AML-193 (cell line): ENCODE measurements around the gene AFF3.
"Not testable (repeated sequence)": the region's sequence is repeated elsewhere in the genome, so short reads cannot be mapped to it uniquely, and the experiment has no call there.

Experiments used
- DNase-seq, 2 experiments: peaks; one replicate each; lab custom pipeline; 2025; lab: John Stamatoyannopoulos, UW

Gene AFF3

DNA sequence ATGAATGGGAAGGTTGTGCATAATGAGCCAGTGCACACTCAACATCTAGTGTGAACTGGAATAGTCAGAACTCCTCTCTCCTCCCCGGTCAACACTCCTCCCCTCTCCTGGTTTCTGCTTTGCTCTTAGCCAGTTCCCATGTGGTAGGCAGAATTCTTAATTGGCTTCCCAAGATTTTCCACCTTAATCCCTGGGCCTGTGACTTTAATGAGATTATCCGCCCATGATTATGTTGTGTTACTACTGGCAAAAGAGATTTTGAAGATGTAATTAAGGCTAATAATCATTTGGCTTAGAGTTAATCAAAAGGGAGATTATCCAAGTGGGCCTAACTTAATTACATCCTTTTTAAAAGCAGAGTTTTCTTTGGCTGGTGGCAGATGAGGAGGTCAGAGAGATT, 618.3 kb downstream of the AFF3 start:
- no peak for DNase-seq

DNA sequence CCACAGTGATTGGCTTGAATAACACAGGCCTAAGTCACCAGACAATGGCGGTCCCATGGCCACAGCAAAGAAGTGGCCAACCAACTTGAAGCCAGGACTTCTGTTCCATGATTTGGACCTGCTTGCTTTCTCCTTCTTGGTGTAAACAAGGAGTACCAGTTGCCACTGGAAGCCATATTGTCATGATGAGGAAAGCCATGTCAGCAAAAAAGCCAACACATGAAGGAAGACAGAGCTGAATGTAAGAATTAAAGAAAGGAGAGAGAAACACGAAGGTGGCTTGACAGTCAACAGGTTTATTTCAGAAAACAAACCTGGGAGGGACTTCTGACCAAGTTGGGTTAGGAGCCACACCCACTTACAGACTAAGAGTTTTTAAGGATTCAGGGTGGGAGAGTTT, 620.2 kb downstream of the AFF3 start:
- DNase-seq: no peak

DNA sequence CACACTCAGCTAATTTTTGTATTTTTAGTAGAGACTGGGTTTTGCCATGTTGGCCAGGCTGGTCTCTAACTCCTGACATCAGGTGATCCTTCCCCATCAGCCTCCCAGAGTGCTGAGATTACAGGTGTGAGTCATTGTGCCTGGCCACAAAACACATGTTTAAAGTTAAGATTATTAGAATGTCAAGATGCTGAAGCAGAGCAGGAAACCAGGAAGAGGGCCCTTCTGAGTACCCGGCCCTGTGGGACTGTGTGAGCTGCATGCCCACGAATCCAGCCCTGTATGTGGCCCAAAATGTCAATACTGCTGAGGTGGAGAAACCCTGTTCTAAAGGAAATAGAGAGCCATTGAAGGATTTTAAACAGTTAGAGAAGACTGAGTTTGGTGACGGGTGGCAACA, 621.6 kb downstream of the AFF3 start:
- no peak for DNase-seq

DNA sequence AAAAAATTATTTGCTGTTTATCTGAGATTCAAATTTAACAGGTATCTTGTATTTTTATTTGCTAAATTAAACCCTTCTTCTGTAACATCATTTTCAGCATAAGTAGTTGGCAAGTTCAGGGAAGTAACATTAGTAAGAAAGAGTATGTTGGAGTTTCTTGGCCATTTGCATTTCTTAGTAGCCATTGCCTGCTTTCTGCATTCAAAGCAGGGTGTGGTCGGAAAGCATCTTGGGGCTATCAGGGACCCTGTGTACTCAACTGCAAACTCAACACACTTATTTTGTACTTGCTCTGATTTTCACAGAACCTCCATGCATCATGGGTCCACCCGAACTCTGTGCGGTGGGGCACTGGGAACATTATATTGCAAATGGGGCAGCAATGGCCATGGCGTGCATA, 622.2 kb downstream of the AFF3 start:
- no peak for DNase-seq

DNA sequence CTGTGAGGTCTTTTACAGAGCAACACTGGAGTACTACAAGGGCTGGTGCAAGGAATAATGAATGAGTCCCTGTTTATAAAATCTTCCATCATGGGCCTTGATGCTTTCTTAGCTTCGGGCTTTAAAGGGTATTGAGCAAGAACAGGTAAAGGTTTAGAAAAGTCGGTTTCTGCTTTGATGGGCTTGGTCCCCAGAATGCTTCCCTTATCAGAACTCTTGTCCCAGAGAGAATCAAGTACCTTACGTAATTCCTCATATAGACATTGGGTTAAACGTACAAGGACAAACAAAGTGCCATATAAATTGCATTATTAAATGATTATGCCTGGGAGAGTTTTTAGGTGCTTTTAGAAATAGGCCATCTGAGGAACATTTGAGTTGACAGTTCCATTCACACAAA, 628.0 kb downstream of the AFF3 start:
- no peak for DNase-seq

DNA sequence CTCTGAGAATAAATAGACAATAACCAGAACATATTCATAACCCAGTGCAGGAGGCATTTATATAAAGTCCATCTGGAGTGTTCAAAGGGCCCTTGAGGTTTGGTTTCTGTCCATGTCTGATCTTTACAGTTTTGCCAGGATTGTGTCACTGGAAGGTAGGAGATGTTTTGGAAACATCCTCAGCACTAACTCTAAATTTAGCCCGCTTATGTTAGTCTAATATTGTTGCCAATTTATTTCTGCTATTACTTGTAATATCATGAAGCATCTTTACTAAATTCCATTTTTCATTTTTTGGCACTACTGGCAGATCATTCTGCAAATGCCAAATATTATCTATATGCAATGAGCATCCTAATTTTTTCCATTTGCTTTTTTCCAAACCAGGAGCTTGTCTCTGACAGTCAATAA, 630.2 kb downstream of the AFF3 start:
- no peak for DNase-seq

DNA sequence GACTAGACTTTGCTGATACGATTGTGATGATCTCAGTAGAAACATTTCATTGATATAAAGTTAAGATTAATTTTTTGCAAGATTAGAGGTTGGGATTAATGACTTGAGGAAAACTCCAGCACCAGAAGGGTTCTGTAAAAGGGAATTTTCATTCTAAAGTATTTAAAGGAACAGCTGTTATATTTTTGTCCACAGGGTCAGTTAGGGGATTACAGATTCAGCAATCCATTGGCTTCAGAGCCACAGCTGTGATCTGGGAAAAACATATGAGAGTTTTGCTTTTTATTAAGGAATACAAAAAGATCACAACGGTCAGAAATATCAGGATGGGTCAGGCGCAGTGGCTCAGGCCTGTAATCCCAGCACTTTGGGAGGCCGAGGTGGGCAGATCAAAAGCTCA, 633.0 kb downstream of the AFF3 start:
- no peak for DNase-seq

DNA sequence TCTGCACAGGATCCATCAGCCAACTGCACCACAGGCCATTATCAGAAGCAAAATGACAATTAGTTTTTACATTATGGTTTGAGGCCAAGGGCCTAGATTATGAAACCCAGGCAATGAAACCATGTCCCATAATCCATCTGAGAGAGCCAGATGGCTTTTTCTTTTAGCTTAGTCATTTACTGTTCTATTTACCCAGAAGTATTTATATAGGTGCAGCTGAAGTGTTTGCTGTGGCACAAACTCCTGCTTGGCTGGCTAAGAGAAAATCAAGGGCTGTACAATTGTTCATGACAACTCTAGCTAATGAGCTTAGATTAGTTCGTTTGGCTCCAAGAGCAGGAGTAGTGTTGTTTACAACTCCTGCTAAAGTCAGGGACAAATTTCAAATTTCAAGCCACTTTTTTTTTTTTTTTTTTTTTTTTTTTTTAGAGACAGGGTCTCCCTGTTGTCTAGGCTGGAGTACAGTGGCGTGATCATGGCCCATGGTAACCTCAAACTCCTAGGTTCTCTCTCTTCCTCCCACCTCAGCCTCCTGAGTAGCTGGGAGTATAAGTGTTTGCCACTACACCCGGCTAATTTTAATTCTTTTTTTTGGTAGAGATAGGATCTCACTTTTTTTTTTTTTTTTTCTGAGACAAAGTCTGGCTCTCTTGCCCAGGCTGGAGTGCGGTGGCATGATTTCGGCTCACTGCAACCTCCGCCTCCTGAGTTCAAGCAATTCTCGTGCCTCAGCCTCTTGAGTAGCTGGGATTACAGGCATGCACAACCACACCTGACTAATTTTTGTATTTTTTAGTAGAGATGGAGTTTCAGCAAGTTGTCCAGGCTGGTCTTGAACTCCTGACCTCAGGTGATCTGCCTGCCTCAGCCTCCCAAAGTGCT, 634.2 kb downstream of the AFF3 start:
- no peak for DNase-seq

DNA sequence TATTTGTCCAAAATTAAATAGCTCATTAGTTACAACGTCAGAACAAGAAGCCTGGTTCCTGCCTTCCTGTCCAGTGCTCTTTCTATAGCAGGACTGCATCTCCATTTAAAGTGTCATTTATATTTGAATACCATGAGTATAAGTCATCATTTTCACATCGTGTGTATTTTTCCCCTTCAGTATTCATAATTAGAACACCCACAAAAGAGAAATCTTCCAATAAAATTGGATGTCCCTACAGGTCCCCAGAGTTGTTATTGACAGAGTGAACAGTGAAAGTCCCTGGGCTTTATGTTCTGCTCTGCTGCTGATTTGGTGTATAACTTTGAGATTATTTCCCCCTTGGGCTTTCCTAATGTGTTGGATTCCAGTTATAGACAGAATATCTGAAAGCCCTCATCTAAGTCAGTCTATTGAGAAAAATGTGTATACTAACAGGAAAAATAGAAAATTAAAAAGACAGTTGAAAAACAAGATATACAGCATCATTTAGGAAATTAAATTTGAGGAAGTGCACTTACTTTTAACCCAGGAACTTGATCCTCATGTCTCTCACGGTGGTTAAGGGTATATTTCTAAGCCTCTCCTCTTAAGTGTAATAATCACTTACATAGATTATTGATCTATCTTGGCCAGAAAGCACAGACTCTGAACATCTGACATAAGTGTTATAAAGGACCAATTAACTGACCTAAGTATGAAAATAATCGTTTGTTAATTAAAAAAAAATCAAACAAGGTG, 637.4 kb downstream of the AFF3 start:
- no peak for DNase-seq

DNA sequence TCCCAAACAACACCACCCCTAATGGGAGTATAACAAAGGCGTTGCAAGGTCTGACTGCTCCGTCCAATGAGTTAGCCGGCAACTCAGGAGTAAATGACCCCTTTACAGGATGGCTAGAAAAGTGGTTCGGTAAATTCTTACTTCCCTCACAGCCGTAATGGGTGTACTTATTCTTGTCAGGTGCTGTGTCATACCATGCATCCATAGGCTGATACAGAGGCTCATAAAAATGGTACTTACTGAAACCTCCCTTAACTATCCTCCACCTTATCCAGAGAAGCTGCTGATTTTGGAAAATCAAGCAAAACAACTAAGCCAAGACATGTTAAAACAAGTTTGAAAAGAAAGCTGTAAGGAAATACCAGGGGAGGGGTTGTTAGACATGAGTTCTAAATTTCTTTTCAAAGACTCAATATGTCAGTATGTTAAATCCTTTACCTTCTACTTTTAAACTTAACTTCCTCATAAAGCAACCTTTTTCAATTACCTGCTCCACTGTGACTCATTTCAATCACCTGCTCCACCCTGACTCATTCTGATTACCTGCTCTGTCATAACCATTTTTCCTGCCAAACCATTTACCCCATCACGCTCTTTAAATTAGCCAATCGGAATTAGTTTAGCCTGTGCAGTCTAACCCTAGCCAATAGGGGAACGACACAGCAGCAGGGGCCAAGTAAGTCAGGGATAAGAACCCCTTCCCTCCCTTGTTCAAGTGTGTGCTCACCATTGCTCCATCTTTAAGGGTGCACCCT, 638.6 kb downstream of the AFF3 start:
- not testable (repeated sequence) for DNase-seq

DNA sequence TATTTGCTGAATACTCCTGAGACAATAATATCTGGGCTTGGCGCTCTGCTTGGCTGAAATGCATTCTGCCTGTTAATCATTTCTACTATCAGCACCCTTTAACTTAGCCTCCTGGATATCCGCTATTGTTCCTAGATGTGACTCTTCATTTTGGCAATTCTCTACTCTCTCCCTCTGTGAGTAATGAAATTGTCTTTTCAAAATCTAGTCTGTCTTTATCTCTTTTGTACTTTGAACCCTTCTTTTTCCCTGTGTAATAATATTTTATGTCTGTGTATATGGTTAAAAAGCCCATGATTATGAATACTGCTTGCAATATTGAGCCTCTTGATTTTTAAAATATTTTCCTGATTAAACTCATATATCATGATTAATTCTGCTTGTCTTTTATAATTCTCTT, 646.4 kb downstream of the AFF3 start:
- no peak for DNase-seq
